GM23338 (cell line): ENCODE measurements around the gene PRAF2. TPM values are rescaled to one million over a fixed set of nuclear protein-coding genes. Genes with fewer than 3 reads are reported as not detected.
A peak's percentile ranks its signal among the peaks of the same experiment; 100 is the strongest.

Experiments
- ATAC-seq: fragments of 200-7000 bp; cut with Tn5 transposase; 3 replicates; pipeline ENCODE4 v1.9.1; 2020
- DNase-seq: peaks from one replicate; pipeline ENCODE4 v3.0.0-alpha.2; 2015; ENCODE audit warnings: low spot score
- H2AFZ ChIP-seq: fragments of 200-600 bp; sonication (generic); 2 replicates; pipeline ENCODE4 v1.8.0; 2016; ENCODE audit warnings: antibody characterized with exemption, mild to moderate bottlenecking, moderate library complexity
- H3F3A ChIP-seq: fragments of 200-600 bp; sonication (generic); replicated peaks from 2 replicates; pipeline ENCODE4 v1.8.0; 2017; ENCODE audit warnings: antibody characterized with exemption, mixed run types, low read depth
- H3K27ac ChIP-seq: fragments of 200-600 bp; sonication (generic); 2 replicates; pipeline ENCODE4 v1.6.1; 2016; ENCODE audit warnings: low read depth
- H3K27me3 ChIP-seq: fragments of 200-600 bp; sonication (generic); 2 replicates; pipeline ENCODE4 v1.8.0; 2016; ENCODE audit warnings: mild to moderate bottlenecking, mixed run types, moderate library complexity; ENCODE audit not compliant: insufficient read depth
- H3K36me3 ChIP-seq: fragments of 200-600 bp; sonication (generic); 2 replicates; pipeline ENCODE4 v1.8.0; 2016; ENCODE audit warnings: mild to moderate bottlenecking; ENCODE audit not compliant: insufficient read depth
- H3K4me1 ChIP-seq: fragments of 200-600 bp; sonication (generic); 2 replicates; pipeline ENCODE4 v1.8.0; 2016; ENCODE audit warnings: mild to moderate bottlenecking, moderate library complexity; ENCODE audit not compliant: insufficient read depth
- H3K4me2 ChIP-seq: fragments of 200-600 bp; sonication (generic); 2 replicates; pipeline ENCODE4 v1.7.1; 2017; ENCODE audit warnings: mixed run types
- H3K4me3 ChIP-seq: fragments of 200-600 bp; sonication (generic); 2 replicates; pipeline ENCODE4 v1.6.1; 2016; ENCODE audit warnings: mixed run types
- H3K79me2 ChIP-seq: fragments of 200-600 bp; sonication (generic); replicated peaks from 2 replicates; pipeline ENCODE4 v1.8.0; 2017; ENCODE audit warnings: mild to moderate bottlenecking; ENCODE audit not compliant: insufficient read depth
- H3K9me2 ChIP-seq: fragments of 200-600 bp; sonication (generic); 2 replicates; pipeline ENCODE4 v1.8.0; 2017; ENCODE audit not compliant: insufficient read depth
- H4K20me1 ChIP-seq: fragments of 200-600 bp; sonication (generic); replicated peaks from 2 replicates; pipeline ENCODE4 v1.8.0; 2017; ENCODE audit warnings: mild to moderate bottlenecking; ENCODE audit not compliant: insufficient read depth
- H3K27ac Mint-ChIP-seq: 2 replicates; pipeline ENCODE4 v1.8.0; 2020; ENCODE audit warnings: inconsistent platforms, mild to moderate bottlenecking, moderate library complexity, mixed read lengths
- H3K27me3 Mint-ChIP-seq: 3 replicates; pipeline ENCODE4 v1.8.0; 2022; ENCODE audit warnings: low read depth, mild to moderate bottlenecking, moderate library complexity, mixed read lengths, inconsistent platforms; ENCODE audit not compliant: insufficient read depth, poor library complexity
- H3K36me3 Mint-ChIP-seq: 3 replicates; pipeline ENCODE4 v1.8.0; 2021; ENCODE audit warnings: low read depth, mild to moderate bottlenecking, inconsistent platforms, moderate library complexity, mixed read lengths
- H3K4me1 Mint-ChIP-seq: 3 replicates; pipeline ENCODE4 v1.8.0; 2020; ENCODE audit warnings: mild to moderate bottlenecking, inconsistent platforms, mixed read lengths
- H3K4me3 Mint-ChIP-seq: 3 replicates; pipeline ENCODE4 v1.8.0; 2021; ENCODE audit warnings: moderate library complexity, mild to moderate bottlenecking, inconsistent platforms, mixed read lengths
- H3K9me3 Mint-ChIP-seq: 3 replicates; pipeline ENCODE4 v1.8.0; 2020; ENCODE audit warnings: moderate library complexity, mild to moderate bottlenecking, inconsistent platforms, mixed read lengths
- EZH2 ChIP-seq: fragments of 200-600 bp; sonication (generic); IDR thresholded peaks from one replicate; pipeline ENCODE4 v1.8.0; 2017; ENCODE audit warnings: antibody characterized with exemption, mild to moderate bottlenecking, low read depth; ENCODE audit not compliant: unreplicated experiment
- EZH2phosphoT487 ChIP-seq: fragments of 200-600 bp; sonication (generic); IDR thresholded peaks from one replicate; pipeline ENCODE4 v1.8.1; 2018; ENCODE audit warnings: antibody characterized with exemption; ENCODE audit not compliant: unreplicated experiment
- JUNB ChIP-seq: IDR thresholded peaks from one replicate; pipeline ENCODE4 v1.6.1; 2016; ENCODE audit warnings: antibody characterized with exemption; ENCODE audit not compliant: unreplicated experiment
- POLR2AphosphoS5 ChIP-seq: IDR thresholded peaks from 2 replicates; pipeline ENCODE4 v1.6.1; 2016; ENCODE audit warnings: antibody characterized with exemption, low read depth
- REST ChIP-seq: IDR thresholded peaks from one replicate; pipeline ENCODE4 v1.6.1; 2018; ENCODE audit warnings: antibody characterized with exemption; ENCODE audit not compliant: unreplicated experiment
- STAT1 ChIP-seq: IDR thresholded peaks from one replicate; pipeline ENCODE4 v1.6.1; 2016; ENCODE audit warnings: antibody characterized with exemption; ENCODE audit not compliant: unreplicated experiment
- ZNF114 ChIP-seq: fragments of 250-450 bp; sonication (Bioruptor Pico); IDR thresholded peaks from 2 replicates; pipeline ENCODE4 v1.5.0; 2020; ENCODE audit warnings: mild to moderate bottlenecking, moderate library complexity
- ZNF331 ChIP-seq: fragments of 250-450 bp; sonication (Bioruptor Pico); IDR thresholded peaks from 2 replicates; pipeline ENCODE4 v1.5.0; 2020; ENCODE audit warnings: low read depth, mild to moderate bottlenecking, moderate library complexity
- polyA plus RNA-seq: library from polyadenylated mRNA; unstranded; fragments of >200 nt; fragmentation: Nextera tagmentation; extraction: Ambion mirVana; gene quantifications from 2 replicates; pipeline ENCODE4 v1.2.1, GENCODE V29; 2016
- total RNA-seq: library from RNA; depleted of rRNA; stranded (reverse); fragments of >200 nt; shearing (Covaris generic); gene quantifications from 2 replicates; pipeline ENCODE4 v1.2.3, GENCODE V29; 2014
- TF ChIP-seq, protein P1 (sequence below): IDR thresholded peaks from 2 replicates; pipeline ENCODE4 v1.6.1; 2016; ENCODE audit warnings: antibody characterized with exemption
- TF ChIP-seq, protein P2 (sequence below), 2 experiments: fragments of 200-600 bp in 1 of 2; sonication (generic) in 1 of 2; conservative IDR thresholded peaks; 2 replicates each; pipeline versions ENCODE4 v1.5.1 to v1.6.1; 2016 to 2017; ENCODE audit warnings: antibody characterized with exemption in 2 of 2, low read depth in 2 of 2, mild to moderate bottlenecking in 2 of 2, moderate library complexity in 1 of 2

Gene PRAF2
- total and polyA plus RNA-seq, 2 experiments from 2014 or later, result 6.3 to 22.1 TPM

- H3K27me3 ChIP-seq, result no peaks in the 10 kb centered on the region
- H3K27ac Mint-ChIP-seq, result no peak overlapping the region
- DNase-seq, result no peak
- H3F3A ChIP-seq, result no peaks in the 10 kb centered on the region
- H3K36me3 ChIP-seq, result no peaks in the 10 kb centered on the region
- H3K4me3 Mint-ChIP-seq, result no peak overlapping the region
- TF ChIP-seq ZNF114 (CRISPR knock-in tag), result no peak
- TF ChIP-seq JUNB, result no peak
- TF ChIP-seq STAT1, result no peak
- TF ChIP-seq, protein P1, sequence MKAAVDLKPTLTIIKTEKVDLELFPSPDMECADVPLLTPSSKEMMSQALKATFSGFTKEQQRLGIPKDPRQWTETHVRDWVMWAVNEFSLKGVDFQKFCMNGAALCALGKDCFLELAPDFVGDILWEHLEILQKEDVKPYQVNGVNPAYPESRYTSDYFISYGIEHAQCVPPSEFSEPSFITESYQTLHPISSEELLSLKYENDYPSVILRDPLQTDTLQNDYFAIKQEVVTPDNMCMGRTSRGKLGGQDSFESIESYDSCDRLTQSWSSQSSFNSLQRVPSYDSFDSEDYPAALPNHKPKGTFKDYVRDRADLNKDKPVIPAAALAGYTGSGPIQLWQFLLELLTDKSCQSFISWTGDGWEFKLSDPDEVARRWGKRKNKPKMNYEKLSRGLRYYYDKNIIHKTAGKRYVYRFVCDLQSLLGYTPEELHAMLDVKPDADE, result no peak
- TF ChIP-seq EZH2phosphoT487, result no peak
- no peak for TF ChIP-seq POLR2AphosphoS5
- no peak for TF ChIP-seq ZNF331
- TF ChIP-seq REST, result no peak
- TF ChIP-seq EZH2, result no peak
- H3K4me3 ChIP-seq, result no peak overlapping the region
- no peaks in the 10 kb centered on the region for H3K36me3 Mint-ChIP-seq
- H3K4me2 ChIP-seq, result no peak overlapping the region
- H3K4me1 Mint-ChIP-seq, result peaks cover 14% of the 10 kb centered on the region
- ATAC-seq, result no peak
- peaks cover 4% of the 10 kb centered on the region; the same call in 1 of the 2 replicates for H3K79me2 ChIP-seq
- H3K27me3 Mint-ChIP-seq, result peaks cover 13% of the 10 kb centered on the region
- no peaks in the 10 kb centered on the region for H3K4me1 ChIP-seq
- H3K27ac ChIP-seq, result no peak overlapping the region
- H2AFZ ChIP-seq, result no peak overlapping the region
- no peaks in the 10 kb centered on the region; the same call in 1 of the 3 replicates for H3K9me3 Mint-ChIP-seq
- H4K20me1 ChIP-seq, result no peaks in the 10 kb centered on the region
- H3K9me2 ChIP-seq, result no peaks in the 10 kb centered on the region
These were observed 4.8 kb downstream of the PRAF2 start for GRCh38 chrX:49069038-49069437.

- Histone ChIP-seq H3K4me1 (no peaks in the 10 kb centered on the region), H3K4me3 (no peak overlapping the region), H3K79me2 (no peaks in the 10 kb centered on the region), H3K4me2 (no peak overlapping the region), H2AFZ (no peak overlapping the region), H4K20me1 (no peaks in the 10 kb centered on the region), H3K27ac (no peak overlapping the region), H3F3A (no peaks in the 10 kb centered on the region), H3K36me3 (no peaks in the 10 kb centered on the region), H3K27me3 (no peaks in the 10 kb centered on the region), H3K9me2 (no peaks in the 10 kb centered on the region)
- H3K4me3 Mint-ChIP-seq, result no peak overlapping the region
- peaks cover 7% of the 10 kb centered on the region for H3K4me1 Mint-ChIP-seq
- ATAC-seq, result no peak
- no peaks in the 10 kb centered on the region; the same call in 2 of the 3 replicates for H3K36me3 Mint-ChIP-seq
- H3K27ac Mint-ChIP-seq, result no peak overlapping the region
- no peaks in the 10 kb centered on the region; the same call in 2 of the 3 replicates for H3K9me3 Mint-ChIP-seq
- DNase-seq, result no peak
- H3K27me3 Mint-ChIP-seq, result peaks cover 9% of the 10 kb centered on the region
- no peak for TF ChIP-seq STAT1
- TF ChIP-seq, protein P2, sequence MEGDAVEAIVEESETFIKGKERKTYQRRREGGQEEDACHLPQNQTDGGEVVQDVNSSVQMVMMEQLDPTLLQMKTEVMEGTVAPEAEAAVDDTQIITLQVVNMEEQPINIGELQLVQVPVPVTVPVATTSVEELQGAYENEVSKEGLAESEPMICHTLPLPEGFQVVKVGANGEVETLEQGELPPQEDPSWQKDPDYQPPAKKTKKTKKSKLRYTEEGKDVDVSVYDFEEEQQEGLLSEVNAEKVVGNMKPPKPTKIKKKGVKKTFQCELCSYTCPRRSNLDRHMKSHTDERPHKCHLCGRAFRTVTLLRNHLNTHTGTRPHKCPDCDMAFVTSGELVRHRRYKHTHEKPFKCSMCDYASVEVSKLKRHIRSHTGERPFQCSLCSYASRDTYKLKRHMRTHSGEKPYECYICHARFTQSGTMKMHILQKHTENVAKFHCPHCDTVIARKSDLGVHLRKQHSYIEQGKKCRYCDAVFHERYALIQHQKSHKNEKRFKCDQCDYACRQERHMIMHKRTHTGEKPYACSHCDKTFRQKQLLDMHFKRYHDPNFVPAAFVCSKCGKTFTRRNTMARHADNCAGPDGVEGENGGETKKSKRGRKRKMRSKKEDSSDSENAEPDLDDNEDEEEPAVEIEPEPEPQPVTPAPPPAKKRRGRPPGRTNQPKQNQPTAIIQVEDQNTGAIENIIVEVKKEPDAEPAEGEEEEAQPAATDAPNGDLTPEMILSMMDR (conservative IDR thresholded peaks at IDR 0.05; ENCODE audit: low read depth in 2 of 2), result peak in 1 of 2 experiments; percentile 22; a peak in 1 of 4 replicates
These were observed 6.3 kb downstream of the PRAF2 start for GRCh38 chrX:49067285-49068120.
